Subcutaneous adipose tissue (tissue), 4 donors: ENCODE results near the gene TRHDE. TPM values are rescaled to one million over a fixed set of nuclear protein-coding genes. Genes with fewer than 3 reads are reported as not detected.

Source experiments
- total RNA-seq, 4 donors: library from RNA; depleted of rRNA; stranded (reverse); fragments of >200 nt; gene quantifications; one replicate each; pipeline ENCODE4 v1.1.0, GENCODE V29; 2016
- TF ChIP-seq, protein P1 (sequence below): fragments of 450-650 bp; IDR thresholded peaks from one replicate; pipeline ENCODE4 v1.5.1; 2016; ENCODE audit warnings: low read depth, mild to moderate bottlenecking, control low read depth, antibody characterized with exemption, moderate library complexity

Gene TRHDE
- total RNA-seq, 4 donors from 2014 or later = 17.7 to 30.9 (median 26.1) TPM

DNA sequence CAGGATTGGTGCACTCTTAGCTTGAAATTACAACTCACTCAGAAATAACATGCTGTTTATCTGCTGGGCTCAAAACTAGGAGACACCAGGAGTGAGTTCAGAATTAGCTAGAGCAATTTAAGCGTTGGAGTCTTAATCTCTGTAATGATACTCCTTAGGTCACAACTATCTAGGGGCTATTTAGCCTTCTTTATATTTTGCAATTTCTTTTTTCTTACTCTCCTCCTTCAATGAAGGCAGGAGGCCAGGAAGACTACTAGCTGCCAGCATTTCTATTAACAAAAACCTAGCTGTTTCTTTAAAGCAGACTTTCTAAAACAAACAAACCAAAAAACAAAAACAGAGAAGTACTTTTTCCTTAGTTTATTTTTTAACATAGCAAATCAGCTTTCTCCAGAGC lies 226.2 kb downstream of the TRHDE start:
- TF ChIP-seq, protein P1, sequence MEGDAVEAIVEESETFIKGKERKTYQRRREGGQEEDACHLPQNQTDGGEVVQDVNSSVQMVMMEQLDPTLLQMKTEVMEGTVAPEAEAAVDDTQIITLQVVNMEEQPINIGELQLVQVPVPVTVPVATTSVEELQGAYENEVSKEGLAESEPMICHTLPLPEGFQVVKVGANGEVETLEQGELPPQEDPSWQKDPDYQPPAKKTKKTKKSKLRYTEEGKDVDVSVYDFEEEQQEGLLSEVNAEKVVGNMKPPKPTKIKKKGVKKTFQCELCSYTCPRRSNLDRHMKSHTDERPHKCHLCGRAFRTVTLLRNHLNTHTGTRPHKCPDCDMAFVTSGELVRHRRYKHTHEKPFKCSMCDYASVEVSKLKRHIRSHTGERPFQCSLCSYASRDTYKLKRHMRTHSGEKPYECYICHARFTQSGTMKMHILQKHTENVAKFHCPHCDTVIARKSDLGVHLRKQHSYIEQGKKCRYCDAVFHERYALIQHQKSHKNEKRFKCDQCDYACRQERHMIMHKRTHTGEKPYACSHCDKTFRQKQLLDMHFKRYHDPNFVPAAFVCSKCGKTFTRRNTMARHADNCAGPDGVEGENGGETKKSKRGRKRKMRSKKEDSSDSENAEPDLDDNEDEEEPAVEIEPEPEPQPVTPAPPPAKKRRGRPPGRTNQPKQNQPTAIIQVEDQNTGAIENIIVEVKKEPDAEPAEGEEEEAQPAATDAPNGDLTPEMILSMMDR = no peak

DNA sequence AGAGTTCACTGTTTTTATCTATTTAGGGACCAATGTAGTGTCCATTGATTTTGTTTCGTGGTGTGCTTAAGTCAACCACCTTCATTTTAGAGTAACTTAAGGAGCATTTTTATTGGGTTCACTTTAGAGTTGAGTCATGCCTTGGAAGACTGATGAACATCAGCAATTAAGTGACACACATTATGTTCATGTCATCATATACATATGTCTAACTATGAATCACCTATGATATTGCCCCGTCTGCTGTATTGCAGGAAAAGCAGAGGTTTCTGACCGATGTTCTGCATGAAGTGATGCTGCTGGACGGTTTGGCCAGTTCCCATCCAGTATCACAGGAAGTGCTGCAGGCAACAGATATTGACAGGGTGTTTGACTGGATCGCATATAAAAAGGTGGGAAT lies 227.1 kb downstream of the TRHDE start:
- TF ChIP-seq, protein P1 = no peak

DNA sequence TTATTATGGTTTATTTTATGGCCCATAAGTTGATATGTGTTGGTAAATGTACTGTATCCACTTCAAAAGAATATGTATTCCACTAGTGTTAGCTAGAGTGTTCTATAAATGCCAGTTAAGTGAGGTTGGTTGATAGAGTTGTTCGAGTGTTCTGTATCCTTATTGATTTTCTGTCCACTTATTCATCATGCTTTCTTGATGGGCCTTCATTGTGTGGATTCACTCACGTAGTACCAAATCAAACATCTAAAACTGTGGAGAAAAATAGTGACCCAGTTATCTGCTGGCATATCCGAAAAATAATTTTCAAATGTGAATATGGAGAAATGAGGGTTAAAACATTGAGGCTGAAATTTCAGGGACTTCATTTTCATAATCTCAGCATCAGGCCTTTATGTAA lies 230.4 kb downstream of the TRHDE start:
- TF ChIP-seq, protein P1 = no peak

DNA sequence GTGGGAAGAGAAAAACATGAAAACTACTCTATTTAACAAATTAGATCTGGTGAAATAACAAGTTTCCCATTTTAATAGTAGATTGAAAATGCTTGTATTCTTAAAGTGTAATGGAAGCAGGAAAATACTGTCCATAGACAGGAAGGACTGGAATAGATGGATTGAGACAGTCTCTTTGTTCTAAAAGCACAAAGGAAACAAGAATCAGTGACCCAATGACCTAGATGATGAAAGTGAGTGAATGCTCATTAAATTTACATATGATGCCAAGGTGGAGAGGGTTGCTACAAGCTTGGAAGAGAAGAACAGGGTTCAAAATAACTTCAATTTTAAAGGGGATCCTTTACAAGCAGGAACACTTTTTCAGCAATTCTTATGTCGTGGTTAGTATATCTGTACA lies 233.1 kb downstream of the TRHDE start:
- TF ChIP-seq, protein P1 = no peak

DNA sequence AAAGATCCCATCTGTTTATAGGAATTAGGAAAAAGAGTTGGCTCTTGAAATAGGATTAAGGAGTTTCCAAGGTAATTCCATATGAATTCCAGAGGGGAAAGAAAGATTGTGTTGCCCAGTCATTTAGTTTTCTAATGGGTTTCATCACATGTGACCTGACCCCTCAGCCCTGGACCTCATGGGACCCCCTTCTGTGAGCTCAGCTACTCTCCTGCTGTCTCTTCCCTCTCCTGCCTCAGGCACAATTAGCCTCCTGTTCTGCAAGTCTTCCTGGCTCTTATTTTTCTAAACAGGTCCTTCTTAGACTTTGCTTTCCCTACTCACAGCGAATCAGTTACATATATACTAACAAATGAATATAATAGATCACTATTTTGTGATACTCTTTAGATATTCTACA lies 237.7 kb downstream of the TRHDE start:
- TF ChIP-seq, protein P1 = no peak

DNA sequence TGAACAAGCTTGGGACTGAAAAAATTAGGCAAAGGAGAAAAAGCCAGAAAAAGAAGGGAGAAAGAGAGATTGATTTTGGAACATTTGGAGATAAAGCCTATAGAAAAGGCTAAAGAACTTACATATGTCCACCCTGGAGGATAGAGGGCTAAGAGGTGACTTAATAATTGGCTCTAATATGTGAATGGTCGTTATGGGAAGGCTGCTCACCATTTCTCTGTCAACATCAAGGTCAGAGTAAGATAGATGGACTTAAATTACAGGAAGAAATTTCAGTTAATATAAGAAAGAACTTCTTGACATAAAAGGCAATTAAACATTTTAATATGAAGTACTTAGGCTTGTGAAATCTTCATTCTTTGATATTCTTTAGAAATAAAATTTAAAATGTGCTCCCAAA lies 238.6 kb downstream of the TRHDE start:
- TF ChIP-seq, protein P1 = no peak

DNA sequence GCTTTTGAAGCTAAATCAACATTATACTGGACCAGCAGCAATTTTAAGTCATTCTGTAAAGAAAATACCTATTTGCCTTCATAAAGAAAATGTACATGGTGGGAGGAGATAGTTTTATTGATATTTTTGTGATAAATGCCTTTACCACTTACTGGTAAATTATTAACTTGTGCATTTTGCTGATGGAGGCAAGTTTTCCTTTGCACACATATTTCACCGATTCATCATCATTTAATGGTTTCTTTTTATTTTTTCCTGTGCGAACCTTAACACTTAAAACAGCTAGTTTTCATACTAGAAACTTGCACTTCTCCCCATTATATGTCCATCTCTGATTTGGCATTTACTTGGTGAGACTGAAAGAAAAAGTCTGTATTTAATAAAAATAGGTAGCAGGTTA lies 239.3 kb downstream of the TRHDE start:
- TF ChIP-seq, protein P1 = no peak
